Activated T-cell treated with anti-CD3 and anti-CD28 coated beads, Interleukin-2, amount 50 U/mL, for 48 hours (primary cell): ENCODE data around the gene MEN1.
A peak's percentile ranks its signal among the peaks of the same experiment; 100 is the strongest.

Experiments used
- DNase-seq, 2 experiments: peaks; one replicate each; pipeline ENCODE4 v3.0.0-alpha.2; 2020

MEN1 gene

DNA sequence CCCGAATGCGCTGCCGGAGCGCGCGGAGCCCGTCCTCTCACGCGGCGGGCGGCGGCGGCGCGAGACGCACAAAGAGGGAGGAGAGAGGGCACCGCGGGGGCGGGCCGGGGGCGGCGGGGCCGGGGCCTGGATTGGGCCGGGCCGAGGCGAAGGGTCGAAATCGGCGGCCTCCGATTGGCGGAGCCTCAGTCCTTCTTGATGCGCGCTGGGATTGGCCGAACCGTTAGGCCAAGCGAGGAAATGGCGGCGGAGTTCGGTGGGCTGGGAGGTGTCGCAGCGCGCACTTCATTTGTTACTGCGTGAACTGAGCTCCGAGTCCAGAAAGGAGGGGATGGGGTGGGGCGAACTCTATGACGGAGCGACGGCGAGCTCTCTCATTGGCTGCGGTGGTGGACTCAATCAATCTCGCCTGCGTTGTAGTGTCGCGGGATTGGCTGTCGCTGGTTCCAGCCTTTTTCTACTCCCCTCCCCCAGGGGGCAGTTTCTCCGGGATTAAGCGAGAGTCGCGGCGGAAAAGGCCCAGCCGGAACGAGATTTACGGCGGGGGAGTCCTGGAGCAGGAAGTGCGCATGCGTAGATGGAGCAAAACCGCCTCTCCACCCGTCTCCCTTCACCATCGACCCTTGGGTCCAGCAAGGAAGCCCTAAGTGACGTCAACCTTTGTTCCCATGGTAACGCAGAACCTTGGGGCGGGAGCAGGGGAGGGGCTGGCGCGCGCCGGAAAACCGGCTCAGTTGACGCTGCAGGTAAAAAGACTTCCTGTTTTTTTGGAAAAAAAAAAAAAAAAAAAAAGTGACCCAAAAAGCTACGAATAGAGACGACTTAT lies 31.7 kb downstream of the MEN1 start, which contains the start of gene SF1:
TSS of gene SF1 (minus strand) at position 70 of the 826 bp plus-strand sequence. CDS start 150 bp downstream, outside the sequence.
- peak; percentile 99 for DNase-seq

GRCh38 chr11:64778223-64778472 lies 32.2 kb downstream of the MEN1 start:
- no peak for DNase-seq

- peak; percentile 83 to 86 for DNase-seq
Observed at GRCh38 chr11:64777449-64778222, 32.7 kb downstream of the MEN1 start.

DNA sequence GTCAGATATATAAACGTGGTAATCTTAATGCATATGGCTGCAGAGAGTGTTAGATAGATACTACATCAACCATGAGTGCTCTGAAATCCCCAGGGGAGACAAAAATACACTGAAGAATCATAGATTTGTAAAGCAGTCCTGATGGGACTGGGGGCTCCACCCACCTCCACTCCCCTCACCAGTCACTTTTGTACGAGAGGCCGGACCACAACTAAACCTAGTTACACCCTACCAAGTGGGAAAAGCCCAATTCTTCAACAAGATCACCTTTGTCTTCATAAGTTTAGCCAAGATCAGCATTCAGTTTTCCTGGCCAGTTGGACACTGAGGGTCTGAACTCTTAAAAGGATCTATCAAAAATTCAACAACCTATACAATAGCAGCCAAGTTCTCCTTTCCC lies 33.5 kb downstream of the MEN1 start:
- DNase-seq, result no peak

DNA sequence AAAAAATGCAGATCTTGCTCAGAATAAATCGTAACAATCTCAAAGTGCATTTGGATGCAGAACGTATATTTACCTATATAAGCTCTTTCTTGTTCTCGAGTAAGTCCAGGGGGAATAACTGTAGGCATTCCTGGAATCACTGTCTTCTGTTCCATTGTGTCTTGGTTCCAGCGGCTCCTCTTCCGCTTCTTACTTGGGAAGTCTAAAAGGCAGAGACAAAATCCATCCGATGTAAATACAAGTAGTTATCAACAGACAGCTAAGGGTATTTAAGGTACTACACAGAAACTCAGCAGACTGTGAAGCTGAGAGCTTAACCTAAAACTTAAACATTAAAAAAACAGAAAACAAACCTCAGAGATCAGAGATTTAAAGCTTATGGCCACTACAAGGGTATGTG lies 33.9 kb downstream of the MEN1 start:
- DNase-seq, result no peak

DNA sequence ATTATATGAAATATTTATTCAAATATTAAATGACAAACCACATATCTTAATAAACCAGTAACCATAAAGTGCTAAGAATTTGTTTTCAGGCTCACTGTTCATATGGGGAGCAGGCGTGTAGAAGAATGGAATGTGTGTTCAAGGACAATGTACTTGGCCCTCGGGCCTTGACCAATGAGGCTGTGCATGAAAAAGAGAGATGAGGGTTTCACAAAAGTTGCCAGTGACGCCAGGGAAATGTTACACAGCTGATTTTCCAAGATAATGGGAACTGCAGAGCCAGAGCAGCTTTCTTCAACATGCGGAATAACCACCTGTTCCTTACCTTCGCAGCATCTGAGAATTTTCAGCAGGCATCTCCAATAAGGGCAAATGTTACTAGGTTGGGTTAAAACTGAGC lies 36.2 kb downstream of the MEN1 start:
- DNase-seq, result no peak

- no peak for DNase-seq
Observed at GRCh38 chr11:64772303-64773018, 37.9 kb downstream of the MEN1 start.

- DNase-seq, result no peak
Observed at GRCh38 chr11:64771861-64772260, 38.5 kb downstream of the MEN1 start.

DNA sequence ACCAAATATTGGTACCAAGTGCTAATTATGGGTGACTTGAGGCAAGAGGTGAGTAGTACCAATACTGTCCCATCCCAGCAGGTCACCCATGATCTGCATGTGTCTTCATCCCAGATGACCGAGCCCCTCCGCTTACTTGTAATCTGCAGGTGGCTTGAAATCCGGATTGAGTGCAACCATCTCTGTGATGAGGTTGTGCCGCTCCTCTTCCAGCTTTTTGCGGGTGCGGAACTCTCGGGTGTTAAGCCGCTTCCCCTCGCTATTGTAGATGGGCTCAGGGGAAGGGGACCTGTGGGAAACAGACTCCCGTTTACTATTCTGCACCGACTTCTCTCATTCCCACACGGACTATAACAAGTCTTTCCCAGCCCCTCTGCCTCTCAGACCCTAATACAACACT lies 40.2 kb downstream of the MEN1 start:
- no peak for DNase-seq

DNA sequence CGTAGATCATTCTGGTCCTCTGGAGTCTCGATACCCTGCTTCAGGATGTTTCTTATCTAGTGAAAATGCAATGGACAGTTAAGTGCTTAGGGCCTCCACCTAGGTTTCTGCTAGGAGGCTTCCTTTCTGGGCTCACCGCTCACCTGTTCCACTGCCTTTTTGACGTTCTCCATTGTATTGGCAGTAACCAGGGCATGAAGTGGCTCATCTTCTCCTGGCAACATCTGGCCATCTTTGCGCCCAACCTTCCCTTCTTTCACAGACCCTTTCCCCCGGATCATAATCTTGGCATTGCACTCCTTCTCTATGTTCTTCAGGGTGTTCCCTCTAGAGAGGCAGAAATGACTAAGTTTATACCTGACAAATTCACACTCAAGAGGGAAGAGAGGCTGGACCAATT lies 41.1 kb downstream of the MEN1 start:
- no peak for DNase-seq

DNA sequence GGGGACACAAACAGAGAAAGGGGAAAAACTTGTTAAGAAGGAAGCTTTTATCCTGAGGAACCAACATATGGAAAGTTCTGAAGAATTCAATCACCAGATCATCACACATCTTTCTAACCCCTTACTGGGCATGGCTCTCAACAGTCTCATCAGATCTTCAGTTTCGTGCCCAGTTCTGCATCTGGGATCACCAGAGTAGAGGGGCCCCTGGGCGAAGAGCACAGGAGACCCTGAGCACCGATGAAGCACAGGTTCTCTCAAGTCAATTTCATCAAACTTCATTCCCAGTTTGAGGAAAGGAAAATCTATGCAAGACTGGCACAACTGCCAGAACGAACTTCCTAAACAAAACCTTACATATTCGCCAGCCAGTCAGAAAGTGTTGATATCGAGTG lies 42.1 kb downstream of the MEN1 start:
- no peak for DNase-seq

DNA sequence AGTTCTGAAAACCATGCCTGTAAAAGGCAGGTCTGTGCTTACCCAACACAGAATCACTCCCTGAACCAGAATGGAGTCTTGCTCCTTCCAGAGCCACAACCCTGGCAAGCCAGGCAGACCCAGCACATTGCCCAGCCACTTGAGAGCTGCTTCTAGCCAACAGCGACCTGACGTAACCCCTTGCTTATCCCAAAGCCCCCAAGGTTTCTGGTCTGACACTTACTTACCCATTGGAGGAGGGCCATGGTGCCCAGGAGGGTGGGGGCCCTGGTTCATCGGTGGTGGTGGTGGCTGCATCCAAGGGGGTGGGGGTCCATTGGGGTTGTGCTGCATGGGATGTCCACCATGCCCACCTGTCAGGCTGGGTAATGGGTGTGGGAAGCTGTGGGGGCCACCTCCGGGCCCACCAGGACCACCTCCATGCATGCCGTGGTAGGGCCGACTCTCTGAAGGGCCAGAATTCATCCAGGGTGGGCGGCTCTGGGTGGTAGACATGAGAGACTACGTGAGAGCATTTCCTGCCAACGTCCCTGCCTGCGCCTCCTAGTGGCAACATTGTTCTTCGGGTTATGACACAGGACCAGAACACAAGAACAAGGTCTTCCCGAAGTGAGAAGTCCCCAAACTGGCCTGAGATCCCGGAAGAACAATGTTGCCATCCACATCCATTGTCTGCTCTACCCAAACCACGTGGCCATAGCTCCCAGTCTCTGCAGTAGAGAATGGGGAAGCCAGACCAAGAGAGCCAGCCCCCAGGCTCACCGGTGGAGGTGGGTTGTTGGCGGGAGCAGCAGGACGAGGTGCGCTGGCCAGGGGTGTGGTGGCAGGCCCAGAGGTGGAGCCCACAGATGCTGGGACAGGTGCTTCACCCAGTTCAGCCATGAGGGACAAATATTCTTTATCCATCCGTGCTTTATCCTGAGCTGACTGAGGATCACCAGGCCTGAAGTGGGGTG lies 42.7 kb downstream of the MEN1 start:
- DNase-seq, result peak; percentile 86 to 89

- DNase-seq, result no peak
Observed at GRCh38 chr11:64766881-64767280, 43.5 kb downstream of the MEN1 start.

DNA sequence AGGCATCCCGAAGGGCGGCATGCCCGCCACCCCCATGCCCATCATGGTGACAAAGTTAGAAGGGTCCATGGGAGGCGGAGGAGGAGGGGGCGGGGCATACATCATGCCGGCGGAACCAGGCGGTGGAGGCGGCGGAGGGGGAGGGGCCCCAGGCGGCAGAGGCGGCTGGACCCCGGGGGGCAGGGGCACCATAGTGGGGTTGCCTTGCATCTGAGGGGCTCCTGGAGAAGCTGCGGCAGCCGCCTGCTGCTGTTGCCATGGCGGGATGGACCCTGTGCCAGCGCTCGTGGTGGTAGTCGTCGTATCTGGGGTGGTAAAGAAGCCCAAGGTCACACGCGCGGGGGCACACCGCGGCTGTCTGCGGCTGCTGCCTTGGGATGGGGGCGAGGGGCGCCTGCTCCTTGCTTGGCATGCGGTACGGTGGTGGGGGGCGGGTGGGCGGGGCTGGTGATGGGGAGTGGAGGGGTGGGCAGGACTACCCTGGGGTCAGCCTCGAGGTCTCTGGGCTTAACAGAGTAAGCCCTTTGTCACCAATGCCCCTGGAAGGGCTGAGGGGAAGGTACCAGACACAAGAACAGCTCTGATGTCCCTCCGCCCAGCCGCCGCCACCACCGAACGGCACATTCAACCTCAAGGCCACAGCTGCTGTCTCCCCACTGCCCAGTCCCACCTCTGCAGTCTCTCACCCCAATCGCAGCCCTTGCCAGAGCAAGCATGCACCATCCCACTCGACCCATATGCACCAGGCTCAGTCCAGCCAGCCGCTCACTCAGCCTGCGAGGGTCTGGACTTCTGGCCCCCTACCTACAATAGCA lies 44.3 kb downstream of the MEN1 start:
- DNase-seq, result no peak

DNA sequence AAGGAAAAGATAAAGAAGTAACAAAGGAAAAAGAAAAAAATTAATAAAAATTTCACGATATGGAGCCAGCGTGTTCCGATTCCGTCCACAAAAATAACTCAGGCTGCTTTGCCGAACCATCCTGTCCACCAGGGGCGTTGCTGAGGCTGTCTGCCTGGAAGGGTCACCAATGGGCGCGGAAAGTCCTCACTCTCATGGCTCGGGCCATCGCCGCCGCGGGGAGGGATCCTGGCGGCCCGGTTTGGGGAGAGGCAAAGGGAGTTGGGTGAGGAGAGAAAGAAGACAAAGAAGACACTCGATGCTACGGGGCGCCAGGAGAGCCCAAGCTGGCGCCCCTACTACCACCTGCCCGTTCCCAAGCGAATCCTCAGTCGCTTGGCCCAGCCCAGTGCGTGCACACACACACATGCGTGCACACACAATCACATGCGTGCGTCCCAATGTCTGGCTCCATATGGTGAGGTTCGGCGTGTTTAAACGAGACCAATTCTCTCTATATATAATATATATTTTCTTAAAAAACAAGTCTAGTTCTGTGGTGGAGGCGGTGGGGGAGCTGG lies 45.0 kb downstream of the MEN1 start:
- DNase-seq, result no peak

DNA sequence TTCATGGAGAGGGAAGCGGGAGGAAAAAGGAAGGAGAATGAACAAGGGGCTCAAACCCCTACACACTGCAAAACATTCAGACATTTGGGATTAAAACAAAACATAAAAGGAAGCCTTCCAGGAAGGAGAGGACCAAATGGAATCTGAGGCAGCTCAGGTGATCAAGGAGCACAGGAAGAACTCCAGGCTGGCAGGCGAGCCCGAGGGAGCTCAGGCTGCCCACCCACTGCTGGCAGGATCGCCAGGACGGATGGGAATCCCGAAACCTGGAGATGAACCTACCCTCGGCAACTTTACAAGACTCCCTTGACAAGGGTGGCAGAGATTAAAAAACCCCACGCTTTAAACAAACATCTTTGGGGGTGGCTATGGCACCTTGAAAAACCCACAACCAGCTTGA lies 45.6 kb downstream of the MEN1 start:
- no peak for DNase-seq

GRCh38 chr11:64764040-64764611 lies 46.2 kb downstream of the MEN1 start:
- DNase-seq, result peak; percentile 53 to 57

DNA sequence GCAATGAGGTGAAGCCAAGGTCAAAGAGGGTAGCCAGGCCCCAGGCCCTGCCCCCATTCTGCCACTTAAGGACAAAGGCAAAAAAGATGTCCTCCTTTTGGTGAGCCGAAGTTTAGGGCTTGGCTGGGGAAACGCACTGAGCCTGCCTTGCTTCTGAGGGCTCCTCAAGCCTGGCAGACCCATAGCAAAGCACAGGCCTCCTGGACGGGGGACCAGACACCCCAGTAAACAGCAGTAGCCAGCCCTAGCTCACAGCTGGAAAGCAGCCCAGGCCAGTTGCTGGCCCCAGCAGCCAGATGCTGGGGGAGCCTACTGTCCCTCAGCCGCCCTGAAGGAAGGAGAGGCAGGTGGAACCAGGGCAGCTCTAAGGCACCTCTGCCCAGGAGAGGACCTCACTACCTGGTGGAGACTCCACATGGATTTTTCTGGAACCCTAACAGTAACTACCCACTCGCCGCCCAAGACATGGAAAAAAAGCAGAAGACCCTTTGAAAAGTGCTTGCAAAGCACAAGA lies 46.8 kb downstream of the MEN1 start:
- no peak for DNase-seq

GRCh38 chr11:64762674-64763525 lies 47.5 kb downstream of the MEN1 start:
- DNase-seq, result no peak

DNA sequence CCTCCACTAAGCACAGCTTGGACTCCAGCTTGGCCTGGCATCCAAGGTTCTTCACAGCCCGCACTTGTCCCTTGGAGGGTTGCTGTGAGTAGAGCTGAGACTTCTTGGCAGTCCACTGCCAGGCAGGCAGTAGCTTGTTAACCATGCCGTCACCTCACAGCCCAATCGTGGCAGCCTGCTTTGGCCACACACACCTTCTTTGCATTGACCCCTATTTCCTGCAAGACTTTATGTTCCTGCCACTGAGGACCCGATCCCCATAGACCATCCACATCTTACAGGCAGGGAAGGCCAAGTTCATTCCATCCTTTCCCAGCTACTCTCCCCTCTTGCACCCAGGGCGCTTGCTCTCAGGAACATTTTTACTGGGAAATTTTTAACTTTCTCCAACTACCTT lies 48.1 kb downstream of the MEN1 start:
- peak in 1 of 2 experiments; percentile 49 for DNase-seq
